Stimulated activated naive CD8-positive, alpha-beta T cell treated with anti-CD3 and anti-CD28 coated beads, Interleukin-15, amount 100 ng/mL, for 72 hours (primary cell): ENCODE data around the gene PLA2G1B.

Experiments
- ATAC-seq: fragments of 150-1000 bp; cut with Tn5 transposase; 2 replicates; pipeline ENCODE4 v1.10.0; 2021; ENCODE audit warnings: mild to moderate bottlenecking, moderate library complexity
- DNase-seq, 2 donors: peaks; one replicate each; pipeline ENCODE4 v3.0.0; 2021 to 2022
- H3K27ac Mint-ChIP-seq, 2 donors: one replicate each; pipeline ENCODE4 v1.8.0; 2022; ENCODE audit warnings: mild to moderate bottlenecking in 2 of 2, mixed read lengths in 2 of 2, moderate library complexity in 2 of 2
- H3K27me3 Mint-ChIP-seq: one replicate; pipeline ENCODE4 v1.8.0; 2022; ENCODE audit warnings: mixed read lengths
- H3K4me1 Mint-ChIP-seq: one replicate; pipeline ENCODE4 v1.8.0; 2022; ENCODE audit warnings: mild to moderate bottlenecking, mixed read lengths
- H3K4me3 Mint-ChIP-seq, 2 donors: one replicate each; pipeline ENCODE4 v1.8.0; 2022; ENCODE audit warnings: mild to moderate bottlenecking in 2 of 2, mixed read lengths in 2 of 2, moderate library complexity in 1 of 2
- H3K9me3 Mint-ChIP-seq, 2 donors: one replicate each; pipeline ENCODE4 v1.8.0; 2022; ENCODE audit warnings: mixed read lengths in 2 of 2

PLA2G1B gene

DNA sequence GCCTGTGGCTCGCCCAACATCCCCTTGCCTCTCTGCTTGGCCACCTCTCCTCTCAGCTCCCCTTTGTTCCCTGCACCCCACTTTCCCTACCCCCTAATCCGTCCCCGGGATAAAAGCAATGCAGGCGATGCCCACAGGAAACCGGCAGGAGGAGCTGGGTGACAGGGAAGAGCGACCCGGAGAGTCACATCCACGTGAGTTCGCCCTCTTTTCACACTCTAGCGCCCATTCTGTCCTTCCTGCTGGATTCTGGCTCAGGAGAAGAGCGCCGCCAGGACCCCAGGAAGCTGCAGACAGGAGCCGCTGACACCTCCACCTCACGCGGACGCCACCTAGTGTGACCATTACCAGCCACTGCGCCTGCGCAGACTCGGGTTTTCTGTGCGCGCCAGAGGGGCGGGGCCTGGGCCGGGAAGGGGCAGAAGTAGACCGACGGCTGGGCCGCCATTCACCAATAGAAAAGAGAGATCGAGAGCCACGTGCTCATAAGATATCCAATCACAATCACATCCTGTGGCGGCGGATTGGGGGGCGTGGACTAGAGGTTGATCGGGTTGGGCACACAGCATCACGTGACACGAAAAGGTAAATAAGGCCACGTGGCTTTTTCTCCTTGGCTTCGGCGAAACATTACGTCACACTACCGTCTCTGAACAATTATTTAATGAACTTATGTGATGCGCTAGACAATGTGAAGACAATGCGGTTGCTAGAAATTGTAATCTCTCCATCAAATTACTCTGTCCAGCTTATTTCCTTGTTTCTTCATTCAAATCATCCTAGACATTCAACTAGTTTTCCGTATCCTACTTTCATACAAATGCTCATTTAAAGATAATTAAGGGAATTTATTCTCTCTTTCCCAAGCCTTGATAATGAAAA lies 10.1 kb downstream of the PLA2G1B start:
- peak overlapping the region; percentile 95 for H3K4me3 Mint-ChIP-seq
- peak; percentile 100 for ATAC-seq
- H3K27ac Mint-ChIP-seq = peak overlapping the region; percentile 98
- DNase-seq = peak; percentile 100
- H3K4me1 Mint-ChIP-seq = peaks cover 10% of the 10 kb centered on the region
- H3K9me3 Mint-ChIP-seq = no peaks in the 10 kb centered on the region
- H3K27me3 Mint-ChIP-seq = no peaks in the 10 kb centered on the region

DNA sequence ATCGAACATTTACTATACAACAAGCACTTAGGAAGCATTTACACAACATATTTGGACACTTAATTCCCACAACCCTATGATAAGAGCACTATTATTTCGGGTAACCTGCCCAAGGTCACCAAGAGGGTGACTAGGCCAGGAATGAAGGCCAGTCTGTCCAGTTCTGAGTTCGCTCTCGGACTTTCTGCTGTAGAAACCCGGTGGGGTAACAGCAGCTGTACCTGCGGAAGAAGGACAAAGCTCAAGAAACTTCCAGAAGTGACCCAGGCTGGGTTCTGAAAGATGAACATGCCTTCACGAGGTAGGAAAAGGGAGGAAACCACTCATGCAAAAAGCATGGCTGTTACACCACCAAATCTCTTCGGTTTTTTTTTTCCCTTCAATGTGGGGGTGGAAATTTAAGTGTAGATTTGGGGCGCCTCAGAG lies 10.8 kb downstream of the PLA2G1B start:
- no peaks in the 10 kb centered on the region for H3K27me3 Mint-ChIP-seq
- H3K4me3 Mint-ChIP-seq = peak overlapping the region; percentile 95
- DNase-seq (no peak), ATAC-seq (peak; percentile 13)
- peaks cover 10% of the 10 kb centered on the region for H3K4me1 Mint-ChIP-seq
- no peaks in the 10 kb centered on the region for H3K9me3 Mint-ChIP-seq
- peak overlapping the region; percentile 98 for H3K27ac Mint-ChIP-seq

DNA sequence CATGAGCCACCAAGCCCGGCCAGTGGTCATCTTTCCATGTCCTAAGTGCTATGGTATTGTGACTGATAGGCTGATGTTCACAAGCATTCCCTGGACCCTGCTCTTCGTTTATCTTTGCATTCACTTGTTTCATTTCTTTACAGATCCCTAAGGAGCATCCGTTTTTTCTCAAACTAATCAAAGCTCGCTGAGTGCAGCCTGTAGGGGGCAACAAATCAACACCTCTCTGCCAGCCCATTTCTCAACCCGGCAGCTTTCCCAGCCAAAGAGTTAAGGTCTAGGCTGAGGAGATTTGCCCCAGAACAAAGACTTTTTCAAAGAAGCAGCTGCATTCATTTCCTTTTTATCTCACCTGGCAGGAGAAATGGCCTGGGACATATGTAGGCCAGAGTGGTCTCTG lies 13.4 kb downstream of the PLA2G1B start:
- no peak for DNase-seq
- Mint-ChIP-seq H3K4me3 (no peak overlapping the region), H3K27me3 (no peaks in the 10 kb centered on the region), H3K4me1 (peaks cover 10% of the 10 kb centered on the region), H3K27ac (no peak overlapping the region), H3K9me3 (no peaks in the 10 kb centered on the region)
- ATAC-seq = no peak

DNA sequence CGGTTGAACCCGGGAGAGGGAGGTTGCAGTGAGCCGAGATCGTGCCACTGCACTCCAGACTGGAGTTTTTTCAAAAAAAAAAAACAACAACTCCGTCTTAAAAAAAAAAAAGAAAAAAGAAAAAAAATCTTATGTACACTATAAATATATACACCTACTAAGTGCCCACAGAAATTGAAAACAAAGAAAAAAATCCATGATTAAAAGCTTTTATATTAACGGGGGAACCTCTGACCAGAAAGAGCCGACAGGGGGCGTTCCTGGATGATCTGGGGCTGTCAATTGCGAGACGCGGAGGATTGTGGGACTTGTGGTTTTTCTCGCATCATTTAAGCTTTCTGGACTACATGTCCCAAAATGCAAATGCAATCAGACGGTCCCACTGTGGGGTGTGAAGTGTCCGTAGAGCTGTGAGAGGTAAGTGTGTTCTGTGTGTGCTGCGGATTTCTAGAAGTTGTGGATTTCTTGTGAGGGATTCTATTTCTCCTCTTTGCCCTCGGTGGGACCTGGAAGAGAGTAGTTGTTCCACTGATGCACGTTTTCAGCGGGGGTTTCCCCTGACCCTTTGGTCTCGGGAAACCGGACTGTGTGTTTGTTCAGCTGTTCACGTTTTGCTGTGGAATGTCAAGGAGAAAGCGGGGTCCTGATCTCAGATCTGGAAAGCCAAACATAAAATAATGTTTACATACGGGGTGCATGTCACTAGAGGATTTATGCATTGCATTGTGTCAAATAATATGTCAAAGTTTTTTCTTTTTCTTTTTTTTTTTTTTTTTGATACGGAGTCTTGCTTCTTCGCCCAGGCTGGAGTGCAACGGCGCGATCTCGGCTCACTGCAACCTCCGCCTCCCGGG lies 25.4 kb downstream of the PLA2G1B start, which contains the start of gene SIRT4:
Gene SIRT4, plus strand, starts transcription at position 360 of the 854 bp plus-strand sequence. CDS start 1,241 bp downstream, outside the sequence.
- peaks cover 14% of the 10 kb centered on the region for H3K4me1 Mint-ChIP-seq

DNA sequence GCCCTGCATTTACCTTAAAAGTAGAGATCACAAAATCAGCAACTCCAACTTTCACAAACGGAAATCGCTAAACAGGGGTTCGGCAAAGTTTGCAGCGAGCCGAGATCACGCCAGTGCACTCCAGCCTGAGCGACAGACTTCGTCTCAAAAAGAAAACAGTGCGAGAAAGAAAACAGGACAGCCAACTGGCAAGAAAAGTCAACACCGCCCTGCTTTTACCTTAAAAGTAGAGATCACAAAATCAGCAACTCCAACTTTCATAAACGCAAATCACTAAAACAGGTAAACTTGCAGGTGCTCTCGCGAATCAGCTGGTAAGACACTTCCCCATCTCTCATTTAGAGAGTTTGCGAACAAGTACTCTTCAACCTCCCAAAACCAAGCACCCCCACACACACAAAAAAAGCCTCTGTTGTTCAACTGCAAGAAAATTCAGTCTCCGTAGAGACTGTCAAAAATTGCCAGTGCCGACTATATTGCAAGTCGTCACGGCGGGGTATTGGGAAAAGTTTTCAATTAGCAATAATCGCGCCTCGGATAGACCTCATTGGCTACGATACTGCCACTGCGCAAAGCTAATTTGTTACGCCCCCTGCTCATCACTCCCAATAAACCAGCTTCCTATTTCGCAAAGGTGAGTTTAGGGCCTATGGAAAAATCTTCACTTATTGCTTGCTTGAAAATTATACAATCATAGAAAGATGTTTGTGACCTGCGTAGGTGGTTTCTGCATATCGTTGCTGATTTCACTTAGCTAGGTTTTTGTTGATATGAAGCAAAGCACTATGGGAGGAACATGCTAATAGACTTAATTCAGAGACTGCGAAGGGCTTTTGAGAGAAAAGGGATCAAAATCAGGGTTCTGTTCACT lies 34.7 kb downstream of the PLA2G1B start, which contains the start of gene RNU4-1:
Gene RNU4-1, minus strand, starts transcription at position 577 of the 871 bp plus-strand sequence.
- ATAC-seq (peak; percentile 77), DNase-seq (peak; percentile 88 to 90)
- H3K9me3 Mint-ChIP-seq = no peaks in the 10 kb centered on the region
- H3K27me3 Mint-ChIP-seq = peaks cover 7% of the 10 kb centered on the region
- H3K27ac Mint-ChIP-seq = no peak within 1 kb of the TSS
- no peaks in the 10 kb centered on the region for H3K4me1 Mint-ChIP-seq
- H3K4me3 Mint-ChIP-seq = no peak within 1 kb of the TSS

More for the DNA sequence above, 25.4 kb downstream of the PLA2G1B start, which contains the start of gene SIRT4:
- no peaks in the 10 kb centered on the region for H3K9me3 Mint-ChIP-seq
- H3K27ac Mint-ChIP-seq = peak within 1 kb of the TSS; percentile 94 to 97
- peak; percentile 84 to 87 for DNase-seq
- ATAC-seq = peak; percentile 99
- peak within 1 kb of the TSS; percentile 94 to 99 for H3K4me3 Mint-ChIP-seq
- H3K27me3 Mint-ChIP-seq = no peaks in the 10 kb centered on the region

DNA sequence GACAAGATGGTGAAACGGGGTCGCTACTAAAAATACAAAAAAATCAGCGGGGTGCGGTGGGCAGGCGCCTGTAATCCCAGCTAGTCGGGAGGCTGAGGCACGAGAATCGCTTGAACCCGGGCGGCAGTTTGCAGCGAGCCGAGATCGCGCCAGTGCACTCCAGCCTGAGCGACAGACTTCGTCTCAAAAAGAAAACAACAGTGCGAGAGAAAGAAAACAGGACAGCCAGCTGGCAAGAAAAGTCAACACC lies 35.2 kb downstream of the PLA2G1B start:
- no peak overlapping the region for H3K4me3 Mint-ChIP-seq
- H3K27ac Mint-ChIP-seq = no peak overlapping the region
- no peaks in the 10 kb centered on the region for H3K4me1 Mint-ChIP-seq
- peaks cover 7% of the 10 kb centered on the region for H3K27me3 Mint-ChIP-seq
- H3K9me3 Mint-ChIP-seq = no peaks in the 10 kb centered on the region
- ATAC-seq (peak; percentile 5), DNase-seq (no peak)

DNA sequence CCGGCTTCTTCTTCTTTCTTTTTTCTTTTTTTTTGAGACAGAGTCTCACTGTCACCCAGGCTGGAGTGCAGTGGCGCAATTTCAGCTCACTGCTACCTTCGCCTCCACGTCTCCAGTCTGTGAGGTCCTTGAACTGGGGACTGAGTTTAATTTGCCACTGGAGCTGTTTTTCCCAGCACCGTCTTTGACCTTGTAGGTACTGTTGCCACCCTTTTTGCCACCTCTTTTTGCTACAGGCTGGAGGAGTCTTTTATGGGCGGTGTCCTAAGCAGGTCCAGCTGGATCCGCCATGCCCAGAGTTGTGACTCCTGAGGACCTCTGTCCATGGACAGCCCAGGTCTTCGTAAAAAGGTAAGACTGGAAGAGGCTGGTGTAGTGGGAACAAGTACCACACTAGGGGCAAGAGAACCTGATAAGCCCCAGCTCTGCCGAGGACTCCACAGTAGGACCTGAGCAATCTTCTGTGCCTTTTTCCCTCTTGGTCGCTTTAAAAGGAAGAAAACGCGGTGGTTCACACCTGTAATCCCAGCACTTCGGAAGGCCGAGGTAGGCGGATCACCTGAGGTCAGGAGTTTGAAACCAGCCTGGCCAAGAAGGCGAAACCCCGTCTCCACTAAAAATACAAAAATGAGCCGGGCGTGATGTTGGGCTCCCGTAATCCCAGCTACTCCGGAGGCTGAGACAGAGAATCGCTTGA lies 36.8 kb downstream of the PLA2G1B start:
- Mint-ChIP-seq H3K27me3 (peaks cover 7% of the 10 kb centered on the region), H3K4me3 (no peak overlapping the region), H3K4me1 (no peaks in the 10 kb centered on the region), H3K27ac (no peak overlapping the region), H3K9me3 (no peaks in the 10 kb centered on the region)
- DNase-seq (peak; percentile 43 to 46), ATAC-seq (no peak)

DNA sequence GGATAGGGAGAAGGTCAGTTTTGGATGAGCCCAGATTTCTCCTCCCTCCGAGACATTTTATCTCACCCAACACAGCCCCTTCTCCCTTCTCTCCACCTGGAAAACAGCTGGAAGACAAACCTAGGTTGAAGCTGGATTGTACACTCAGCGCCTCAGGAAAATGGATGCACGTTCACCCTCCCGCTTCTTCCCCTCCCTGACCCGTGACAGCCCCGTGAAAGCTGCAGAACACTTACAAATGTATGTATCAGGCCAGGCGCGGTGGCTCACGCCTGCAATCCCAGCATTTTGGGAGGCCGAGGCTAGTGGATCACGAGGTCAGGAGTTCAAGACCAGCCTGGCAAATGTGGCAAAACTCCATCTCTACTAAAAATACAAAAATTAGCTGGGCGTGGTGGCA lies 40.1 kb downstream of the PLA2G1B start:
- Mint-ChIP-seq H3K27me3 (peaks cover 7% of the 10 kb centered on the region), H3K4me1 (peaks cover 9% of the 10 kb centered on the region), H3K27ac (no peak overlapping the region), H3K4me3 (no peak overlapping the region), H3K9me3 (no peaks in the 10 kb centered on the region)
- DNase-seq (no peak), ATAC-seq (no peak)

DNA sequence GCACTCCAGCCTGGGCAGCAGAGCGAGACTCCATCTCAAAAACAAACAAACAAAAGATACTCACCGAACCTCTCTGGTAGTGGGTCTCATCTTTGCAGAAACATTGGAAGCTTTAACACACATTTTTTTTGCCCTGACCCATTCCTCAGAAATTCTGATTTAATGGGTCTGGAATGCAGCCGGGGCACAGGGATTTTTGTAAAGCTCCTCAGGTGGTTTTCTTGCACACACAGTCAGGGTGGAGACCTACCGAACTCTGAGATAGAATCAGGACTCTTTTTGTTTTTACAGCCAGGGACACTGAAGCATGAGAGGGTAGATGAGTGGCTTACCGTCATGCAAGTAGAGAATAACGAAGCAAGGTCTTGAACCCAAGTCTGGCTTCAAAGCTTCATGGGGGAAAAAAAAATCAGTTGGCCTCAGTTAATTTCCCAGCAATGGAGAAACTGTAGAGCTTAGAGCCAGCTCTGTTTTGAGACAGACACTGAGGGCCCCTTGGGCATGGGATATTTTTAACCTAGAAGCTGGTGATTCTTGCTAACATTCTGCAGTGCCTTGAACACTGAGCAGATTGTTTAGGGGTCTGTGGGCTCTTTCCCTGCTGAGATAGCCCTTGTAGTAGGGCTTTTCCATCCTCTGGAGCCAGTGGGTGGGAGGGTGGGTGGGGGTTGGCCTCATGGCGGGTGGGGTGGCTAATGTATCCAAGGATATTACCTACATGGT lies 40.6 kb downstream of the PLA2G1B start:
- Mint-ChIP-seq H3K27ac (no peak overlapping the region), H3K4me1 (peaks cover 9% of the 10 kb centered on the region), H3K9me3 (no peaks in the 10 kb centered on the region), H3K4me3 (no peak overlapping the region), H3K27me3 (peaks cover 7% of the 10 kb centered on the region)
- DNase-seq = no peak
- ATAC-seq = no peak

DNA sequence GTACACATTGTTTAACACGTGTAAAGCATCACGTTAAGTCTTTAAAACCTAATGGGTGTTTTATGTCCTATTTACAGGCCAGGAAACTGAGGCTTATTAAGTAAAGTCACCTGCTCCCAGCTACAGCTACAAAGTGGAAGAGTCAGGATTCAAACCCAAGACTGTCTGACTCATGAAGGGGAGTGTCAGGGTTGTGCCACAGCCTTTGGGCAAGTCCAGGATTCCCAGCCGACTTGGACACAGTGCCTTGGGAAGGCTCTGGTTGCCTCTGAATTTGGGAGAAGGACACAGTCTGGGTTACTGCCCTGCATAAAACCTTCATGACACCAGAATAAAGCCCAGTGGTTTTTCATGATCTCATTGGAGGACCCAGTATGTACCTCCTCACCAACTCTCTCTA lies 43.2 kb downstream of the PLA2G1B start:
- Mint-ChIP-seq H3K9me3 (no peaks in the 10 kb centered on the region), H3K4me3 (no peak overlapping the region), H3K27me3 (no peaks in the 10 kb centered on the region), H3K4me1 (peaks cover 9% of the 10 kb centered on the region), H3K27ac (no peak overlapping the region)
- no peak for ATAC-seq
- DNase-seq = no peak

DNA sequence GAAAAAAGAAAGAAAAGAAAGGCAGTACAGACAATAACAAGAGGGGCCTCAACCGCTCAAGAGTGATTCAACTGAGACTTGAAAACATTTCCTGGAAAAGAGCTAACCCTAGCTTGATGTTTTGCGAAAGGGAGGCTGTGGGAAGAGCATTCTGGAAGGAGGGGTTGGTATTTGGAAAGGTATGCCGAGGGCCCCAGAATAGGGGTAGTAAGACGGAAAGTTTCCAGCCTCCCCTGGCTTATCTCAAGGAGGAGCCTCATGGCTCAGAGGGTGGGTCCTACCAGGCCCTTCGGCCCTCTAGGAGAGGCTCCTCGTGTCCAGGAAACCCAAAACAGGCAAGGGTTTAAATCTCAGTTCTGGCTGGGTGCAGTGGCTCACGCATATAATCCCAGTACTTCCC lies 44.3 kb downstream of the PLA2G1B start:
- ATAC-seq (no peak), DNase-seq (no peak)
- Mint-ChIP-seq H3K27ac (peak overlapping the region in 1 of 2 donors; percentile 77), H3K27me3 (no peaks in the 10 kb centered on the region), H3K9me3 (no peaks in the 10 kb centered on the region), H3K4me3 (no peak overlapping the region), H3K4me1 (peaks cover 9% of the 10 kb centered on the region)

DNA sequence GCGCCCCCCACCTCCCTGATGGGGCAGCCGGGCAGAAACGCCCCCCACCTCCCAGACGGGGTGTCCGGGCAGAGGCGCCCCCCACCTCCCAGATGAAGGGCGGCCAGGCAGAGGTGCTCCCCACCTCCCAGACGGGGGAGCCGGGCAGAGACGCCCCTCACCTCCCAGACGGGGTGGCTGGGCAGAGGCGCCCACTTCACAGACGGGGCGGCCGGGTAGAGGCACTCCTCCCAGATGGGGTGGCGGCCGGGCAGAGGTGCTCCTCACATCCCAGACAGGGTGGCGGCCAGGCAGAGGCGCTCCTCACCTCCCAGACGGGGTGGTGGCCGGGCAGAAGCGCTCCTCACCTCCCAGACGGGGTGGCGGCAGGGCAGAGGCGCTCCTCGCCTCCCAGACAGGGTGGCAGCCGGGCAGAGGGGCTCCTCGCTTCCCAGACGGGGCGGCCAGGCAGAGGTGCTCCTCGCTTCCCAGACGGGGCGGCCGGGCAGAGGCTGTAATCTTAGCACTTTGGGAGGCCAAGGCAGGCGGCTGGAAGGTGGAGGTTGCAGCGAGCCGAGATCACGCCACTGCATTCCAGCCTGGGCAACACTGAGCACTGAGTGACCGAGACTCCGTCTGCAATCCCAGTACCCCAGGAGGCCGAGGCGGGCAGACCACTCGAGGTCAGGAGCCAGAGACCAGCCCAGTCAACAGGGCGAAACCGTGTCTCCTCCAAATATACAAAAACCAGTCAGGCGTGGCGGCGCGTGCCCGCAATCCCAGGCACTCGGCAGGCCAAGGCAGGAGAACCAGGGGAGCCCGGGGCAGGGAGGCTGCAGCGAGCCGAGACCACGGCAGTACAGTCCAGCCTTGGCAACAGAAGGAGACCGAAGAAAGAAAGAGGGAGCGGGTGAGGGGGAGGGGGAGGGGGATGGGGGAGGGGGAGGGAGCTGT lies 49.2 kb downstream of the PLA2G1B start:
- no peak overlapping the region for H3K27ac Mint-ChIP-seq
- H3K4me1 Mint-ChIP-seq = peaks cover 7% of the 10 kb centered on the region
- ATAC-seq (peak; percentile 56), DNase-seq (no peak)
- H3K9me3 Mint-ChIP-seq = no peaks in the 10 kb centered on the region
- no peaks in the 10 kb centered on the region for H3K27me3 Mint-ChIP-seq
- no peak overlapping the region for H3K4me3 Mint-ChIP-seq

DNA sequence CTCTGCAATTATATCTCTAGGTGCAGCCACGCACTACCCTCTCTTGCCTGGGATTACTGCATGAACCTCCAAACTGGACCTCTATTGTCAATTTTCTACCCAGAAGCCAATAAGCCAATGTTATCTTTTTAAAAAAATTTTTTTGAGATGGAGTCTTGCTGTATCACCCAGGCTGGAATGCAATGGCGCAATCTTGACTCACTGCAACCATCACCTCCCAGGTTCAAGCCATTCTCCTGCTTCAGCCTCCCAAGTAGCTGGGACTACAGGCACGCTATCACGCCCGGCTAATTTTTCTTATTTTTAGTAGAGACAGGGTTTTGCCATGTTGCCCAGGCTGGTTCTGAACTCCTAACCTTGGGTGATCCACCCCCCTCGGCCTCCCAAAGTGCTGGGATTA lies 50.8 kb downstream of the PLA2G1B start:
- no peak for DNase-seq
- no peak overlapping the region for H3K4me3 Mint-ChIP-seq
- no peaks in the 10 kb centered on the region for H3K9me3 Mint-ChIP-seq

More for the DNA sequence above, 50.8 kb downstream of the PLA2G1B start:
- H3K27ac Mint-ChIP-seq = no peak overlapping the region
- no peak for ATAC-seq
- H3K4me1 Mint-ChIP-seq = no peaks in the 10 kb centered on the region
- H3K27me3 Mint-ChIP-seq = no peaks in the 10 kb centered on the region
